SK-N-SH (cell line): ENCODE results near the gene SMAD7. TPM values are rescaled to one million over a fixed set of nuclear protein-coding genes. Genes with fewer than 3 reads are reported as not detected.
"Not testable (repeated sequence)": the region's sequence is repeated elsewhere in the genome, so short reads cannot be mapped to it uniquely, and the experiment has no call there.

Experiments
- CTCF ChIA-PET: fragments of 300-600, 350-600 bp; formaldehyde crosslinking; extraction: SDS; loops from one replicate; lab custom pipeline; 2021; lab: Yijun Ruan, JAX
- POLR2A ChIA-PET: fragments of 350-600 bp; sonication (Branson Sonifier 250); formaldehyde crosslinking; extraction: SDS; loops from one replicate; lab custom pipeline; 2020; ENCODE audit warnings: antibody characterized with exemption, inconsistent platforms; lab: Yijun Ruan, JAX
- DNase-seq: peaks from one replicate; pipeline ENCODE4 v3.0.0; 2012
- H2AFZ ChIP-seq: fragments of 200-600 bp; sonication (generic); 2 replicates; pipeline ENCODE4 v1.8.1; 2016; ENCODE audit warnings: antibody characterized with exemption, mild to moderate bottlenecking, low read depth
- H3F3A ChIP-seq: fragments of 200-600 bp; sonication (generic); replicated peaks from 2 replicates; pipeline ENCODE3; 2016; ENCODE audit warnings: antibody characterized with exemption, mild to moderate bottlenecking; ENCODE audit not compliant: insufficient read depth
- H3K27ac ChIP-seq, 2 experiments: fragments of 200-500 bp in 1 of 2; fragments of 200-600 bp in 1 of 2; sonication (Bioruptor generic) in 1 of 2; sonication (generic), shearing (Covaris generic) in 1 of 2; 2 replicates each; pipeline versions ENCODE4 v1.5.1 to v1.6.1; 2014 to 2016; ENCODE audit warnings: low read depth in 2 of 2, inconsistent platforms in 1 of 2, low read length in 1 of 2, mild to moderate bottlenecking in 1 of 2, mixed read lengths in 1 of 2
- H3K27me3 ChIP-seq: fragments of 200-600 bp; sonication (generic), shearing (Covaris generic); 2 replicates; pipeline ENCODE4 v1.6.1; 2016; ENCODE audit warnings: mixed run types; ENCODE audit not compliant: insufficient read depth
- H3K36me3 ChIP-seq, 2 experiments: fragments of 200-500 bp in 1 of 2; fragments of 200-600 bp in 1 of 2; sonication (Bioruptor generic) in 1 of 2; sonication (generic) in 1 of 2; replicated peaks in 1 of 2; 2 replicates each; pipeline versions ENCODE3 to v1.5.1; 2014 to 2016; ENCODE audit warnings: low read length in 1 of 2, mild to moderate bottlenecking in 1 of 2; ENCODE audit not compliant: insufficient read depth in 2 of 2, control insufficient read depth in 1 of 2
- H3K4me1 ChIP-seq, 2 experiments: fragments of 200-500 bp in 1 of 2; fragments of 200-600 bp in 1 of 2; sonication (Bioruptor generic) in 1 of 2; sonication (generic), shearing (Covaris generic) in 1 of 2; 2 replicates each; pipeline versions ENCODE4 v1.5.1 to v1.6.1; 2014 to 2016; ENCODE audit warnings: low read depth in 1 of 2, low read length in 1 of 2, mixed run types in 1 of 2; ENCODE audit not compliant: insufficient read depth in 2 of 2, control insufficient read depth in 1 of 2
- H3K4me2 ChIP-seq: fragments of 200-600 bp; sonication (generic), shearing (Covaris generic); 2 replicates; pipeline ENCODE4 v1.6.1; 2017; ENCODE audit warnings: mixed run types
- H3K4me3 ChIP-seq, 2 experiments: fragments of 200-500 bp in 1 of 2; fragments of 200-600 bp in 1 of 2; sonication (Bioruptor generic) in 1 of 2; sonication (generic), shearing (Covaris generic) in 1 of 2; 2 replicates each; pipeline versions ENCODE4 v1.5.1 to v1.8.1; 2014 to 2016; ENCODE audit warnings: low read depth in 2 of 2, inconsistent platforms in 1 of 2, low read length in 1 of 2, mild to moderate bottlenecking in 1 of 2, mixed read lengths in 1 of 2, moderate library complexity in 1 of 2
- H3K79me2 ChIP-seq: fragments of 200-600 bp; sonication (generic); 2 replicates; pipeline ENCODE4 v1.8.1; 2017; ENCODE audit warnings: mild to moderate bottlenecking; ENCODE audit not compliant: insufficient read depth
- H3K9ac ChIP-seq: fragments of 200-600 bp; sonication (generic); 2 replicates; pipeline ENCODE4 v1.6.1; 2017; ENCODE audit warnings: mixed run types
- H3K9me2 ChIP-seq: fragments of 200-600 bp; sonication (generic); 2 replicates; pipeline ENCODE4 v1.6.1; 2017; ENCODE audit warnings: mixed run types
- H3K9me3 ChIP-seq: fragments of 200-600 bp; sonication (generic); 2 replicates; pipeline ENCODE4 v1.6.1; 2017; ENCODE audit warnings: mixed run types, mild to moderate bottlenecking, moderate library complexity
- H4K20me1 ChIP-seq: fragments of 200-600 bp; sonication (generic); 2 replicates; pipeline ENCODE4 v1.6.1; 2017; ENCODE audit warnings: mild to moderate bottlenecking, mixed run types; ENCODE audit not compliant: insufficient read depth
- ELF1 ChIP-seq: IDR thresholded peaks from 2 replicates; pipeline ENCODE4 v1.4.0; 2012
- EP300 ChIP-seq, 2 experiments: IDR thresholded peaks; 2 replicates each; pipeline versions ENCODE4 v1.4.0 to v1.6.1; 2012; ENCODE audit warnings: borderline replicate concordance in 1 of 2, low read depth in 1 of 2, low read length in 1 of 2
- FOSL2 ChIP-seq: IDR thresholded peaks from 2 replicates; pipeline ENCODE4 v1.4.0; 2012; ENCODE audit warnings: low read depth, mild to moderate bottlenecking, moderate library complexity, borderline replicate concordance
- FOXM1 ChIP-seq: IDR thresholded peaks from 2 replicates; pipeline ENCODE4 v1.4.0; 2012; ENCODE audit warnings: low read depth, mild to moderate bottlenecking
- IRF3 ChIP-seq: fragments of 150-350 bp; IDR thresholded peaks from 2 replicates; pipeline ENCODE4 v1.6.1; 2016; ENCODE audit warnings: mild to moderate bottlenecking, low read depth, low read length
- MXI1 ChIP-seq: IDR thresholded peaks from 2 replicates; pipeline ENCODE4 v1.6.1; 2012; ENCODE audit warnings: mild to moderate bottlenecking, low read depth, low read length, improper control_type of control experiment
- NFIC ChIP-seq: IDR thresholded peaks from 2 replicates; pipeline ENCODE4 v1.4.0; 2012; ENCODE audit warnings: borderline replicate concordance
- NRF1 ChIP-seq: IDR thresholded peaks from 2 replicates; pipeline ENCODE4 v1.6.1; 2012; ENCODE audit warnings: low read depth, mild to moderate bottlenecking, low read length
- RXRA ChIP-seq: IDR thresholded peaks from 2 replicates; pipeline ENCODE4 v1.4.0; 2012; ENCODE audit warnings: low read depth, mild to moderate bottlenecking, borderline replicate concordance
- SIN3A ChIP-seq: IDR thresholded peaks from 2 replicates; pipeline ENCODE4 v1.6.1; 2012; ENCODE audit warnings: low read depth, mild to moderate bottlenecking, low read length, moderate library complexity, borderline replicate concordance
- TAF1 ChIP-seq: IDR thresholded peaks from 2 replicates; pipeline ENCODE4 v1.6.1; 2012; ENCODE audit warnings: low read depth, mild to moderate bottlenecking, low read length, moderate library complexity, borderline replicate concordance
- TEAD4 ChIP-seq: IDR thresholded peaks from 2 replicates; pipeline ENCODE4 v1.4.0; 2012; ENCODE audit warnings: mild to moderate bottlenecking, borderline replicate concordance; ENCODE audit not compliant: insufficient read depth
- ZBTB33 ChIP-seq: IDR thresholded peaks from 2 replicates; pipeline ENCODE4 v1.4.0; 2012; ENCODE audit warnings: low read depth, borderline replicate concordance
- WGBS: methylation state at CpG from one replicate; pipeline ENCODE4 v1.1.6; 2017; ENCODE audit warnings: low lambda C conversion rate; 5-methylcytosine and 5-hydroxymethylcytosine counted together
- polyA plus RNA-seq, 3 experiments: library from polyadenylated mRNA; depleted of rRNA; stranded (reverse); fragments of >200 nt; gene quantifications; 2 replicates each; pipeline ENCODE4 v1.2.3, GENCODE V29; 2012

Gene SMAD7
- polyA plus RNA-seq, 1 of the 3 experiments (the other 2 are of a cell fraction): 20.0 TPM

GRCh38 chr18:48872234-48873145, 78.3 kb downstream of the SMAD7 start:
- Histone ChIP-seq H3K4me1 (peaks cover 4 to 13% of the 10 kb centered on the region in 2 experiments; a peak in 3 of 4 replicates), H3K27me3 (no peaks in the 10 kb centered on the region), H3K4me3 (no peak overlapping the region), H3K9me3 (no peaks in the 10 kb centered on the region), H3F3A (peaks cover 10% of the 10 kb centered on the region), H3K9ac (peak overlapping the region; percentile 53; the same call in 1 of the 2 replicates), H3K79me2 (no peaks in the 10 kb centered on the region), H3K36me3 (no peaks in the 10 kb centered on the region), H3K27ac (peak overlapping the region in 1 of 2 experiments; percentile 90; a peak in 3 of 4 replicates), H3K9me2 (no peaks in the 10 kb centered on the region), H2AFZ (peak overlapping the region; percentile 48; the same call in 1 of the 2 replicates), H3K4me2 (peak overlapping the region; percentile 70), H4K20me1 (no peaks in the 10 kb centered on the region)
- POLR2A ChIA-PET: no interaction called here
- no peak for TF ChIP-seq IRF3
- TF ChIP-seq FOSL2: no peak
- no peak for TF ChIP-seq FOXM1
- TF ChIP-seq NFIC: no peak
- no peak for TF ChIP-seq SIN3A
- no peak for TF ChIP-seq MXI1
- TF ChIP-seq TAF1: no peak
- TF ChIP-seq ELF1: no peak
- no peak for TF ChIP-seq NRF1
- DNase-seq: no peak
- CTCF ChIA-PET: no interaction called here
- 84% methylated on average over 19 of the region's 20 CpGs for WGBS

GRCh38 chr18:48871391-48872166, 79.2 kb downstream of the SMAD7 start:
- H3K4me1 ChIP-seq: peaks cover 9 to 13% of the 10 kb centered on the region in 2 experiments; a peak in 3 of 4 replicates
- H4K20me1 ChIP-seq: no peaks in the 10 kb centered on the region
- H3F3A ChIP-seq: peaks cover 10% of the 10 kb centered on the region
- H3K27me3 ChIP-seq: no peaks in the 10 kb centered on the region
- H3K9ac ChIP-seq: no peak overlapping the region
- no peak for DNase-seq
- no peak overlapping the region for H3K4me2 ChIP-seq
- POLR2A ChIA-PET: no interaction called here
- no peak for TF ChIP-seq ZBTB33
- TF ChIP-seq TEAD4: no peak
- TF ChIP-seq RXRA: no peak
- TF ChIP-seq TAF1: no peak
- no peak for TF ChIP-seq EP300 (IDR thresholded peaks at IDR 0.05; ENCODE audit: borderline replicate concordance in 1 of 2, low read depth in 1 of 2, low read length in 1 of 2)
- TF ChIP-seq ELF1: no peak
- TF ChIP-seq, all 33 proteins: peak for 0
- Histone ChIP-seq H3K79me2 (no peaks in the 10 kb centered on the region), H3K27ac (no peak overlapping the region), H3K9me3 (no peaks in the 10 kb centered on the region), H3K36me3 (no peaks in the 10 kb centered on the region), H3K9me2 (no peaks in the 10 kb centered on the region), H3K4me3 (no peak overlapping the region), H2AFZ (no peak overlapping the region)
- WGBS: 95% methylated on average over 19 of the region's 23 CpGs
- CTCF ChIA-PET: no interaction called here

- Histone ChIP-seq H3K4me1 (peaks cover 11 to 13% of the 10 kb centered on the region in 2 experiments; a peak in 3 of 4 replicates), H3F3A (peaks cover 10% of the 10 kb centered on the region)
- H3K36me3 ChIP-seq, CTCF ChIA-PET, H3K27me3 ChIP-seq, POLR2A ChIA-PET, H3K4me3 ChIP-seq, H3K27ac ChIP-seq, H3K4me2 ChIP-seq, H3K9ac ChIP-seq, H3K9me3 ChIP-seq, H4K20me1 ChIP-seq, DNase-seq, H3K79me2 ChIP-seq, H2AFZ ChIP-seq, H3K9me2 ChIP-seq: not testable (repeated sequence)
- 87% methylated on average over 3 of the region's 13 CpGs for WGBS
These were observed 79.8 kb downstream of the SMAD7 start for GRCh38 chr18:48870926-48871325.
